Measurements from ENCODE around the gene FRAS1.

Gene FRAS1

GRCh38 chr4:78119698-78120097 lies 62.6 kb downstream of the FRAS1 start:
- no peak for DNase-seq

- no peak for DNase-seq
Observed at GRCh38 chr4:78120144-78120880, 63.2 kb downstream of the FRAS1 start.

- no peak for DNase-seq
Observed at GRCh38 chr4:78121338-78121904, 64.3 kb downstream of the FRAS1 start.

- peak; percentile 48 for DNase-seq
Observed at GRCh38 chr4:78125834-78126331, 68.8 kb downstream of the FRAS1 start.

- no peak for DNase-seq
Observed at GRCh38 chr4:78129383-78130108, 72.4 kb downstream of the FRAS1 start.

- no peak for DNase-seq
Observed at GRCh38 chr4:78131403-78131802, 74.3 kb downstream of the FRAS1 start.

GRCh38 chr4:78136109-78137081 lies 79.3 kb downstream of the FRAS1 start:
- no peak for DNase-seq

GRCh38 chr4:78137532-78137931 lies 80.4 kb downstream of the FRAS1 start:
- no peak for DNase-seq

GRCh38 chr4:78138252-78138651 lies 81.1 kb downstream of the FRAS1 start:
- DNase-seq, result no peak

GRCh38 chr4:78143634-78144033 lies 86.5 kb downstream of the FRAS1 start:
- no peak for DNase-seq

- DNase-seq, result no peak
Observed at GRCh38 chr4:78145008-78145407, 87.9 kb downstream of the FRAS1 start.

- no peak for DNase-seq
Observed at GRCh38 chr4:78145622-78146021, 88.5 kb downstream of the FRAS1 start.

- peak; percentile 88 for DNase-seq
Observed at GRCh38 chr4:78149751-78150542, 92.8 kb downstream of the FRAS1 start.

- DNase-seq, result no peak
Observed at GRCh38 chr4:78150543-78150864, 93.4 kb downstream of the FRAS1 start.

GRCh38 chr4:78152795-78153194 lies 95.7 kb downstream of the FRAS1 start:
- DNase-seq, result no peak

- DNase-seq, result no peak
Observed at GRCh38 chr4:78154972-78155590, 98.0 kb downstream of the FRAS1 start.

GRCh38 chr4:78155616-78156105 lies 98.5 kb downstream of the FRAS1 start:
- DNase-seq, result no peak

GRCh38 chr4:78156520-78156919 lies 99.4 kb downstream of the FRAS1 start:
- DNase-seq, result no peak

GRCh38 chr4:78162342-78162741 lies 105.2 kb downstream of the FRAS1 start:
- DNase-seq, result no peak

GRCh38 chr4:78162821-78163220 lies 105.7 kb downstream of the FRAS1 start:
- DNase-seq, result no peak

- no peak for DNase-seq
Observed at GRCh38 chr4:78165758-78166157, 108.6 kb downstream of the FRAS1 start.

All from eye (tissue), 1 donor.